ENCODE results near the gene DHPS. TPM values are rescaled to one million over a fixed set of nuclear protein-coding genes. Genes with fewer than 3 reads are reported as not detected.
"Not testable (repeated sequence)": the region's sequence is repeated elsewhere in the genome, so short reads cannot be mapped to it uniquely, and the experiment has no call there.

The DHPS gene
- total RNA-seq, 1 donor from 2014 or later, result 55.3 TPM

DNA sequence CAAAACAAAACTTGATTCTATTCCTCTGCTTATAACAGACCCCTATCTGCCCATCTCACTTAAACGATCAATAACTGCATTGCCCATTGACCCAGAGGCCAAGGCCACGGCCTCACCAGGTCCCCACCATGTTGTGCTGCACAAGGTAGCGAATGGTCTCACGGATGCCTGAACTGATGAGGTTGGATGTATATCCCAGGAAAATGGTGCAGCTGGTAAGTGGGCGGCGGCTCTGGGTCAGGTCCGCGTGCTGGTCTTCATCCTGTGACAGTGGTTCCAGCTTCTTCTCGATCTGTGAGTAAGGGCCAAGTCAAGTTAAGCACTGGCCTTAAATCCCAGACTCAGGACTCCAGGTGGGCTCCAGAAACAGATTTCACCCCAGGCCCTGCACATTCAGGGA lies 1.6 kb downstream of the DHPS start:
- H3K27me3 Mint-ChIP-seq (ENCODE audit: unreplicated experiment), result peaks cover 21% of the 10 kb centered on the region
- DNase-seq (ENCODE audit: low spot score), result no peak
- TF ChIP-seq, protein P1, sequence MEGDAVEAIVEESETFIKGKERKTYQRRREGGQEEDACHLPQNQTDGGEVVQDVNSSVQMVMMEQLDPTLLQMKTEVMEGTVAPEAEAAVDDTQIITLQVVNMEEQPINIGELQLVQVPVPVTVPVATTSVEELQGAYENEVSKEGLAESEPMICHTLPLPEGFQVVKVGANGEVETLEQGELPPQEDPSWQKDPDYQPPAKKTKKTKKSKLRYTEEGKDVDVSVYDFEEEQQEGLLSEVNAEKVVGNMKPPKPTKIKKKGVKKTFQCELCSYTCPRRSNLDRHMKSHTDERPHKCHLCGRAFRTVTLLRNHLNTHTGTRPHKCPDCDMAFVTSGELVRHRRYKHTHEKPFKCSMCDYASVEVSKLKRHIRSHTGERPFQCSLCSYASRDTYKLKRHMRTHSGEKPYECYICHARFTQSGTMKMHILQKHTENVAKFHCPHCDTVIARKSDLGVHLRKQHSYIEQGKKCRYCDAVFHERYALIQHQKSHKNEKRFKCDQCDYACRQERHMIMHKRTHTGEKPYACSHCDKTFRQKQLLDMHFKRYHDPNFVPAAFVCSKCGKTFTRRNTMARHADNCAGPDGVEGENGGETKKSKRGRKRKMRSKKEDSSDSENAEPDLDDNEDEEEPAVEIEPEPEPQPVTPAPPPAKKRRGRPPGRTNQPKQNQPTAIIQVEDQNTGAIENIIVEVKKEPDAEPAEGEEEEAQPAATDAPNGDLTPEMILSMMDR (IDR thresholded peaks at IDR 0.05; ENCODE audit: unreplicated experiment), result no peak
- peaks cover 6% of the 10 kb centered on the region for H3K4me1 Mint-ChIP-seq (ENCODE audit: unreplicated experiment)
- H3K27ac Mint-ChIP-seq (ENCODE audit: unreplicated experiment), result peak overlapping the region; percentile 57
- H3K36me3 Mint-ChIP-seq (ENCODE audit: low read depth, unreplicated experiment), result peaks cover 21% of the 10 kb centered on the region
- H3K4me3 Mint-ChIP-seq (ENCODE audit: unreplicated experiment), result peak overlapping the region; percentile 76
- no peaks in the 10 kb centered on the region for H3K9me3 Mint-ChIP-seq (ENCODE audit: unreplicated experiment)

DNA sequence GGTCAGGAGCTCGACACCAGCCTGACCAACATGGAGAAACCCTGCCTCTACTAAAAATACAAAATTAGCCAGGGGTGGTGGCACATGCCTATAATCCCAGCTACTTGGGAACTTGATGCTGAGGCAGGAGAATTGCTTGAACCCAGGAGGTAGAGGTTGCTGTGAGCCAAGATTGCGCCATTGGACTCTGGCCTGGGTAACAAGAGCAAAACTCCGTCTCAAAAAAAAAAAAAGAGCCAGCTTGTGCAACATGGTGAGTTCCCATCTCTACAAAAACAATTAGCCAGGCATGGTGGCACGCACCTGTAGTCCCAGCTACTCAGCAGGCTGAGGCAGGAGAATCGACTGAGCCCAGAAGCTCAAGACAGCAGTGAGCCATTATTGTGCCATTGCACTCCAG lies 3.6 kb downstream of the DHPS start:
- Mint-ChIP-seq H3K27me3 (ENCODE audit: unreplicated experiment) (peaks cover 25% of the 10 kb centered on the region), H3K4me1 (ENCODE audit: unreplicated experiment) (peaks cover 16% of the 10 kb centered on the region), H3K36me3 (ENCODE audit: low read depth, unreplicated experiment) (peaks cover 33% of the 10 kb centered on the region)
- H3K27ac Mint-ChIP-seq (ENCODE audit: unreplicated experiment); H3K9me3 Mint-ChIP-seq (ENCODE audit: unreplicated experiment); DNase-seq (ENCODE audit: low spot score); H3K4me3 Mint-ChIP-seq (ENCODE audit: unreplicated experiment): not testable (repeated sequence)

DNA sequence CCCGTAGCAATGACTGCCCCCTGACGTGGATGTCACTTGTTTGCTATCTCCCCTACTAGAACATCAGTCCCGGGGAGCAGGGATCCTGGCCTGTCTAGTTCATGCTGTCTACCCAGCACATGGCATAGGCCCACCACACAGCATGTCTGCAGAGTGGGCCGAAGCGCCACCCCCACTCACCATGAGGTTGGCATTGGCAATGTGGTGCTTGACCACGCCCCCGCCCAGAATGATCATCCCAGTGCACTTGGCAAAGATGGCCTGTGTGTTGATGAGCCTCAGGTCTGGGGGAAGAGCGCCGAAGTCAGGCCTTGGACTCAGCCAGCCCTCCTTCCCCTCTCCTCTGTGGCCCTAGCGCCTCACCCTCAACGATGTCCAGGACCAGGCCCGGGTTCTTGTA lies 4.8 kb downstream of the DHPS start:
- Mint-ChIP-seq H3K4me3 (ENCODE audit: unreplicated experiment) (peak overlapping the region; percentile 66), H3K9me3 (ENCODE audit: unreplicated experiment) (no peaks in the 10 kb centered on the region), H3K27ac (ENCODE audit: unreplicated experiment) (no peak overlapping the region), H3K27me3 (ENCODE audit: unreplicated experiment) (peaks cover 22% of the 10 kb centered on the region), H3K4me1 (ENCODE audit: unreplicated experiment) (peaks cover 18% of the 10 kb centered on the region), H3K36me3 (ENCODE audit: low read depth, unreplicated experiment) (peaks cover 38% of the 10 kb centered on the region)
- DNase-seq (ENCODE audit: low spot score), result no peak
- TF ChIP-seq, protein P1 (IDR thresholded peaks at IDR 0.05; ENCODE audit: unreplicated experiment), result no peak

DNA sequence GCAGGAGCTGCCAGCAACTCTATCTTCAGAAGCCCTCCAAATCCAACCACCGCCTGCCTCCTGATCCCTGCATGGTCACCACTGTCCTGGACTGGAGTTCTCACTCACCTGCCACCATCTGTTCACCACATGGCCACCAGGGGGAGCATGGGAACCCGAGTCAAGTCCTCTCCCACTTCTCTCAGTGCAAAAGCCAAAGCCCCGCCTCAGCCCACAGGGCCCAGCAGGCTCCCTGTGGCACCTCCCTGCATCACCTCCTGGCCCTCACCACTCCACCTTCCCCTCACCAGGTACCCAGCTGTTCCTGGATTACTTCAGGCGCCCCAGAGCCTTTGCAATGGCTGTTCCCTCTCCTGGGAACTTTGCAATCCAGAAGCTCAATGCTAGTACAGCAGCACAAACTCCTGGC lies 5.3 kb downstream of the DHPS start:
- TF ChIP-seq, protein P1 (IDR thresholded peaks at IDR 0.05; ENCODE audit: unreplicated experiment), result peak; percentile 85
- H3K9me3 Mint-ChIP-seq (ENCODE audit: unreplicated experiment), result no peaks in the 10 kb centered on the region
- H3K4me3 Mint-ChIP-seq (ENCODE audit: unreplicated experiment), result peak overlapping the region; percentile 66
- H3K4me1 Mint-ChIP-seq (ENCODE audit: unreplicated experiment), result peaks cover 20% of the 10 kb centered on the region
- H3K27ac Mint-ChIP-seq (ENCODE audit: unreplicated experiment), result peak overlapping the region; percentile 42
- peaks cover 40% of the 10 kb centered on the region for H3K36me3 Mint-ChIP-seq (ENCODE audit: low read depth, unreplicated experiment)
- peaks cover 24% of the 10 kb centered on the region for H3K27me3 Mint-ChIP-seq (ENCODE audit: unreplicated experiment)
- DNase-seq (ENCODE audit: low spot score), result peak; percentile 92

DNA sequence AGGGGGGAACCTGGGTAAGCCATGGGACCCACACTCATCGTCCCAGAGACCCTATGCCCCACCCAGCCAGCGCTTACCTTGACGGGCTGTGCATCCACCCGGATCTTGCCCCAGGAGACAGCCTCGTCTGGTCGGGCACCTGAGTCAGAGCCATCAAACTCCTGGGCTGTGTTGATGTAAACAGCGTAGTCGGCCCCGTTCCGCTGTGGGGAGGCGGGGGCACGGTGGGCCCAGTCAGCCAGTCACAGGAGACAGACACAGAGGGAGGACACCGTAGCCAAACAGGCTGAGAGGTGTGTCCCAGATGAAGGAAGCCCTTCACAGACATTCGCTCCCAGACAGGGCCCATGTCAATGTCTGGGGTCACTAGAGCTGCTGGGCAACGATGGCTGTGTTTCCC lies 5.7 kb downstream of the DHPS start:
- peaks cover 36% of the 10 kb centered on the region for H3K36me3 Mint-ChIP-seq (ENCODE audit: low read depth, unreplicated experiment)
- no peaks in the 10 kb centered on the region for H3K9me3 Mint-ChIP-seq (ENCODE audit: unreplicated experiment)

More for the DNA sequence above, 5.7 kb downstream of the DHPS start:
- Mint-ChIP-seq H3K4me3 (ENCODE audit: unreplicated experiment) (no peak overlapping the region), H3K4me1 (ENCODE audit: unreplicated experiment) (peaks cover 16% of the 10 kb centered on the region), H3K27me3 (ENCODE audit: unreplicated experiment) (peaks cover 20% of the 10 kb centered on the region), H3K27ac (ENCODE audit: unreplicated experiment) (no peak overlapping the region)
- TF ChIP-seq, protein P1 (IDR thresholded peaks at IDR 0.05; ENCODE audit: unreplicated experiment), result no peak
- no peak for DNase-seq (ENCODE audit: low spot score)

Data from endothelial cell (in vitro differentiated cells).